ENCODE data around the gene ZNF485.

- no peak for TF ChIP-seq CTCF (IDR thresholded peaks at IDR 0.05)
- TF ChIP-seq POLR2A (IDR thresholded peaks at IDR 0.05): no peak
These were observed 60.3 kb downstream of the ZNF485 start for GRCh38 chr10:43666552-43666951.
